Loucy (cell line): ENCODE data around the gene DCDC1.

Experiments used
- H2AFZ ChIP-seq: fragments of 200-600 bp; sonication (generic); 2 replicates; pipeline ENCODE4 v1.6.0; 2016; ENCODE audit warnings: antibody characterized with exemption, mild to moderate bottlenecking, low read length, moderate library complexity
- H3F3A ChIP-seq: fragments of 200-600 bp; 2 replicates; pipeline ENCODE4 v1.6.0; 2016; ENCODE audit warnings: antibody characterized with exemption, low read depth, mild to moderate bottlenecking
- H3K27me3 ChIP-seq: fragments of 200-600 bp; sonication (generic); 2 replicates; pipeline ENCODE4 v1.6.1; 2014; ENCODE audit warnings: low read length, mild to moderate bottlenecking; ENCODE audit not compliant: insufficient read depth, poor library complexity, severe bottlenecking
- H3K36me3 ChIP-seq: fragments of 200-600 bp; sonication (generic); 2 replicates; pipeline ENCODE4 v1.6.1; 2016; ENCODE audit warnings: low read length; ENCODE audit not compliant: insufficient read depth
- H3K4me1 ChIP-seq: fragments of 200-600 bp; sonication (generic); 2 replicates; pipeline ENCODE4 v1.5.1; 2014; ENCODE audit warnings: low read length, mild to moderate bottlenecking; ENCODE audit not compliant: insufficient read depth, poor library complexity, severe bottlenecking
- H3K4me2 ChIP-seq: fragments of 200-600 bp; sonication (generic); 2 replicates; pipeline ENCODE4 v1.6.0; 2014; ENCODE audit warnings: antibody characterized with exemption, low read length, low read depth, mild to moderate bottlenecking; ENCODE audit not compliant: poor library complexity, severe bottlenecking
- H3K4me3 ChIP-seq: fragments of 200-600 bp; sonication (generic); 2 replicates; pipeline ENCODE4 v1.5.1; 2014; ENCODE audit warnings: low read length, mild to moderate bottlenecking, mixed read lengths; ENCODE audit not compliant: poor library complexity, severe bottlenecking
- H3K79me2 ChIP-seq: fragments of 200-600 bp; sonication (generic); 2 replicates; pipeline ENCODE4 v1.6.1; 2014; ENCODE audit warnings: low read length; ENCODE audit not compliant: insufficient read depth
- H3K9ac ChIP-seq: fragments of 200-600 bp; sonication (generic); 2 replicates; pipeline ENCODE4 v1.6.0; 2014; ENCODE audit warnings: mild to moderate bottlenecking, low read depth, low read length, moderate library complexity; ENCODE audit not compliant: poor library complexity, severe bottlenecking
- H3K9me2 ChIP-seq: fragments of 200-600 bp; sonication (generic); replicated peaks from 2 replicates; pipeline ENCODE4 v1.6.1; 2016; ENCODE audit warnings: low read depth, low read length, mixed read lengths
- H3K9me3 ChIP-seq: fragments of 200-600 bp; sonication (generic); 2 replicates; pipeline ENCODE4 v1.6.1; 2014; ENCODE audit warnings: mild to moderate bottlenecking, antibody characterized with exemption, low read length, low read depth; ENCODE audit not compliant: insufficient read depth
- H4K20me1 ChIP-seq: fragments of 200-600 bp; sonication (generic); 2 replicates; pipeline ENCODE4 v1.6.0; 2014; ENCODE audit warnings: antibody characterized with exemption, low read length, mild to moderate bottlenecking; ENCODE audit not compliant: insufficient read depth, poor library complexity, severe bottlenecking
- EZH2phosphoT487 ChIP-seq: fragments of 200-600 bp; IDR thresholded peaks from 2 replicates; pipeline ENCODE4 v1.6.1; 2018; ENCODE audit warnings: antibody characterized with exemption, mild to moderate bottlenecking, moderate library complexity, borderline replicate concordance
- TF ChIP-seq, protein P1 (sequence below): fragments of 200-600 bp; sonication (generic); conservative IDR thresholded peaks from 2 replicates; pipeline ENCODE4 v1.5.1; 2014; ENCODE audit warnings: mild to moderate bottlenecking, antibody characterized with exemption, low read length

The DCDC1 gene

DNA sequence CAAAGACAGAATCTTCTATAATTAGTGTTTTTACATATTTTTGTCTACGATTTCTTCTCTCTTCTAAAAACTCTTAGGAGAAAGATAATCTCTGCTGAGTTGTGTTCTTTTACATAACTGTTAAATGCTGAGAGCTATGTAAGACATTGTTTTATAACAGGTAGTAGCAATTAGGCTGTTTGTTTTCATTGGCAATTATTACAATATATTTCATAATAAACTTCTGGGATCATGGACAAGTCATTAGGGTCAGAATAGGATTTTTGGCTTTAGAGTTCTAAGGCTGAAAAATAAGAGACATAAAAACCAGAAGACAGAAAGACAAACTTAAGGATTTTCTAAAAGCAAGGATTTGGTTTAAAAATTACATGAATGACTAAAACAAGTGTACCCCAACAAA is 120.8 kb downstream of the DCDC1 start:
- TF ChIP-seq, protein P1, sequence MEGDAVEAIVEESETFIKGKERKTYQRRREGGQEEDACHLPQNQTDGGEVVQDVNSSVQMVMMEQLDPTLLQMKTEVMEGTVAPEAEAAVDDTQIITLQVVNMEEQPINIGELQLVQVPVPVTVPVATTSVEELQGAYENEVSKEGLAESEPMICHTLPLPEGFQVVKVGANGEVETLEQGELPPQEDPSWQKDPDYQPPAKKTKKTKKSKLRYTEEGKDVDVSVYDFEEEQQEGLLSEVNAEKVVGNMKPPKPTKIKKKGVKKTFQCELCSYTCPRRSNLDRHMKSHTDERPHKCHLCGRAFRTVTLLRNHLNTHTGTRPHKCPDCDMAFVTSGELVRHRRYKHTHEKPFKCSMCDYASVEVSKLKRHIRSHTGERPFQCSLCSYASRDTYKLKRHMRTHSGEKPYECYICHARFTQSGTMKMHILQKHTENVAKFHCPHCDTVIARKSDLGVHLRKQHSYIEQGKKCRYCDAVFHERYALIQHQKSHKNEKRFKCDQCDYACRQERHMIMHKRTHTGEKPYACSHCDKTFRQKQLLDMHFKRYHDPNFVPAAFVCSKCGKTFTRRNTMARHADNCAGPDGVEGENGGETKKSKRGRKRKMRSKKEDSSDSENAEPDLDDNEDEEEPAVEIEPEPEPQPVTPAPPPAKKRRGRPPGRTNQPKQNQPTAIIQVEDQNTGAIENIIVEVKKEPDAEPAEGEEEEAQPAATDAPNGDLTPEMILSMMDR = no peak
- TF ChIP-seq EZH2phosphoT487 = no peak
- Histone ChIP-seq H4K20me1 (no peaks in the 10 kb centered on the region), H3K36me3 (no peaks in the 10 kb centered on the region), H3K9ac (no peak overlapping the region), H3K27me3 (no peaks in the 10 kb centered on the region), H3K4me3 (no peak overlapping the region), H3K4me1 (no peaks in the 10 kb centered on the region), H3K9me3 (no peaks in the 10 kb centered on the region), H2AFZ (no peak overlapping the region), H3K79me2 (no peaks in the 10 kb centered on the region), H3K9me2 (no peaks in the 10 kb centered on the region), H3K4me2 (no peak overlapping the region), H3F3A (no peaks in the 10 kb centered on the region)

DNA sequence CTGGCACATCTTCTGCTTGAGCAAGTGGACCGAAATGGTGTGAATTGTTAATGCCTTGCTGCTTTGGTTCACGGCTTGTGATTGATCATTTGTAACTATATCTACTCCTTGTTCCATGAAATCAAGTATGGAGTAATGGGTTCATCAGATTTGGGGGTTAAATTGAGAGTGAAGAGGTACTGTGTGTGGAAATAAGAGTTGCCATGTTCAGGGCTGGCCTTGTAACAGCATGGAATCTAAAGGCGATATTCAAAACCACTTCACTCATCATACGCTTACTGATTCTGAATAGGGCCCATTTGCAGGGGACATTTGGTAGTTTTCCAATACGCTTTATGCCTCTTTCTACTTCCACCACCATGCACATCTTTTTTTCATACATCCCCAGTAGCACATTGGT is 122.2 kb downstream of the DCDC1 start:
- TF ChIP-seq, protein P1 = no peak
- TF ChIP-seq EZH2phosphoT487 = no peak
- no peaks in the 10 kb centered on the region for H3F3A ChIP-seq
- H3K79me2 ChIP-seq = no peaks in the 10 kb centered on the region
- no peaks in the 10 kb centered on the region for H4K20me1 ChIP-seq
- no peaks in the 10 kb centered on the region for H3K4me1 ChIP-seq
- no peaks in the 10 kb centered on the region for H3K9me2 ChIP-seq
- no peak overlapping the region for H2AFZ ChIP-seq
- H3K9ac ChIP-seq = no peak overlapping the region
- no peak overlapping the region for H3K4me2 ChIP-seq
- no peaks in the 10 kb centered on the region for H3K36me3 ChIP-seq
- H3K27me3 ChIP-seq = no peaks in the 10 kb centered on the region
- no peaks in the 10 kb centered on the region for H3K9me3 ChIP-seq
- no peak overlapping the region for H3K4me3 ChIP-seq

DNA sequence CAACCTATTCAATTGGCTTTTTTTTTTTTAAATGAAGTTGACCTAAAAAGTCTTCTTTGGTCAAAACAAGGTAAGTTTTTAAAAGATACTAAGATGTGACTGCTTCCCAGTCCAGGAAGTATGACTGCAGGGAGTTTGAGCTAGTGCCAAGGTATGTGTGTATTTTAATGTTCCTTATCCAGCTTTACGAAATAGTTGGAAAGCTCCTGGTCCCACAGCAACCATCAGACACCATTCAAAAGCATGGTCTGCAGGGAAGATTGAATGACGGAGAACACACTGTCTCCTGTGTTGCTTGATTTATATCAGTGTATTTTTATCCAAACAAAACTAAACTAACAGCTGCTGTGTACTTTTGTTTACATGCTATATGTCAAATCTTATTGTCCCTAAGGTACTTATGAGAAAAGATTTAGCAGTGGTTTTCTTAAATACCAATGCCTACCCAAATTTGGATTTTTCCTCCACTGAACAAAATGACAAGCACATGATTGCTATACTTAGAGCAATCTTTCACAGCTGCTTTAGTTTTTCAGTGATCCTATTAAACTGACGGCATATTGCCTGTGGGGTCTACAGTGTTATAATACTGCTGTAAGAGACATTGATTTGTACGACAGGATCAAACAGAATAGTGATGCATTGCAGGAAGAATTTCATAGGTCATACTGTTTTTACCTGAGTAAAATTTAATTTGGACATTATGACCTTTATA is 122.9 kb downstream of the DCDC1 start:
- H3K4me1 ChIP-seq = no peaks in the 10 kb centered on the region
- no peaks in the 10 kb centered on the region for H4K20me1 ChIP-seq
- no peak overlapping the region for H3K4me3 ChIP-seq
- no peaks in the 10 kb centered on the region for H3K79me2 ChIP-seq
- H2AFZ ChIP-seq = no peak overlapping the region
- H3K4me2 ChIP-seq = no peak overlapping the region
- TF ChIP-seq, protein P1 = no peak
- no peak for TF ChIP-seq EZH2phosphoT487
- H3K9me3 ChIP-seq = no peaks in the 10 kb centered on the region
- no peaks in the 10 kb centered on the region for H3K9me2 ChIP-seq
- no peaks in the 10 kb centered on the region for H3K27me3 ChIP-seq
- H3K36me3 ChIP-seq = no peaks in the 10 kb centered on the region
- H3F3A ChIP-seq = no peaks in the 10 kb centered on the region
- H3K9ac ChIP-seq = no peak overlapping the region
